Central memory CD4-positive, alpha-beta T cell (primary cell): ENCODE results near the gene ZNF678.
"Not testable (repeated sequence)": the region's sequence is repeated elsewhere in the genome, so short reads cannot be mapped to it uniquely, and the experiment has no call there.

Source experiments
- DNase-seq: peaks from one replicate; pipeline ENCODE4 v3.0.0; 2022

The ZNF678 gene

GRCh38 chr1:227551881-227552280 is 11.5 kb upstream of the ZNF678 start:
- not testable (repeated sequence) for DNase-seq

- no peak for DNase-seq
Measured at GRCh38 chr1:227556288-227556687, 7.1 kb upstream of the ZNF678 start.

GRCh38 chr1:227557962-227558725 is 5.2 kb upstream of the ZNF678 start:
- DNase-seq, result no peak

GRCh38 chr1:227558732-227559262 is 4.6 kb upstream of the ZNF678 start:
- no peak for DNase-seq

GRCh38 chr1:227559499-227559898 is 3.9 kb upstream of the ZNF678 start:
- no peak for DNase-seq

- no peak for DNase-seq
Measured at GRCh38 chr1:227559926-227560325, 3.4 kb upstream of the ZNF678 start.

GRCh38 chr1:227560393-227561173 is 2.8 kb upstream of the ZNF678 start:
- no peak for DNase-seq

- DNase-seq, result no peak
Measured at GRCh38 chr1:227561241-227561907, 2.0 kb upstream of the ZNF678 start.

- no peak for DNase-seq
Measured at GRCh38 chr1:227562037-227562436, 1.3 kb upstream of the ZNF678 start.

GRCh38 chr1:227562933-227563323 is 428 bp upstream of the ZNF678 start:
- DNase-seq, result no peak

GRCh38 chr1:227567256-227567655 is 3.9 kb downstream of the ZNF678 start:
- no peak for DNase-seq

- DNase-seq, result no peak
Measured at GRCh38 chr1:227568593-227568992, 5.2 kb downstream of the ZNF678 start.

GRCh38 chr1:227572752-227573151 is 9.4 kb downstream of the ZNF678 start:
- DNase-seq, result no peak

- DNase-seq, result no peak
Measured at GRCh38 chr1:227574926-227575325, 11.6 kb downstream of the ZNF678 start.

GRCh38 chr1:227576189-227576588 is 12.8 kb downstream of the ZNF678 start:
- DNase-seq, result no peak

GRCh38 chr1:227577500-227577899 is 14.1 kb downstream of the ZNF678 start:
- no peak for DNase-seq

GRCh38 chr1:227583354-227583753 is 20.0 kb downstream of the ZNF678 start:
- no peak for DNase-seq

- DNase-seq, result no peak
Measured at GRCh38 chr1:227586733-227587132, 23.4 kb downstream of the ZNF678 start.

- DNase-seq, result no peak
Measured at GRCh38 chr1:227587968-227588367, 24.6 kb downstream of the ZNF678 start.

- not testable (repeated sequence) for DNase-seq
Measured at GRCh38 chr1:227588769-227589168, 25.4 kb downstream of the ZNF678 start.

- DNase-seq, result not testable (repeated sequence)
Measured at GRCh38 chr1:227589777-227590176, 26.4 kb downstream of the ZNF678 start.

- DNase-seq, result not testable (repeated sequence)
Measured at GRCh38 chr1:227596222-227596621, 32.9 kb downstream of the ZNF678 start.

GRCh38 chr1:227603327-227603726 is 40.0 kb downstream of the ZNF678 start:
- no peak for DNase-seq
